WI38 (cell line): ENCODE measurements around the gene HMCN1.

Experiments
- H3K4me3 ChIP-seq: 2 replicates; pipeline ENCODE4 v1.5.1; 2011; ENCODE audit warnings: low read depth, mild to moderate bottlenecking, control low read depth, low read length
- TF ChIP-seq, protein P1 (sequence below): IDR thresholded peaks from 2 replicates; pipeline ENCODE4 v1.5.1; 2012; ENCODE audit warnings: low read depth, mild to moderate bottlenecking, control low read depth, low read length

HMCN1 gene

DNA sequence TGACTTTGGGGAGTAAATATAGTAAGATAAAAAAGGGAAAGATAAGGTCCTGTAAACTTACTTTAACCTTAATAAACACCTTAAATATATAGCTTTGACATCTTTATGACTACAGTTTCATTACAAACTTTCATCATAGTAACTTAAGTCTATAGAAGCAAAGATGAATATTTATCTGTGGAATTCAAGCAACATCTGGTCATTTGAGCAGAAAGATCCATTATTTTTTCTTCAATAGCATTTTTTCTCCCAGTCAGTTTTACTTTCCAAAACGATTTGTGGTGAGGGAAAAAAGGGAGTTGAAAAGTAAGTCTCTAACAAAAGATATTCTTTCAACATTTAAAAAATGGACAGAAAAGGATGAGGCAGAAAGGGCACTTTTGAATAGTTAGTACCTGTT, 69.0 kb downstream of the HMCN1 start:
- TF ChIP-seq, protein P1, sequence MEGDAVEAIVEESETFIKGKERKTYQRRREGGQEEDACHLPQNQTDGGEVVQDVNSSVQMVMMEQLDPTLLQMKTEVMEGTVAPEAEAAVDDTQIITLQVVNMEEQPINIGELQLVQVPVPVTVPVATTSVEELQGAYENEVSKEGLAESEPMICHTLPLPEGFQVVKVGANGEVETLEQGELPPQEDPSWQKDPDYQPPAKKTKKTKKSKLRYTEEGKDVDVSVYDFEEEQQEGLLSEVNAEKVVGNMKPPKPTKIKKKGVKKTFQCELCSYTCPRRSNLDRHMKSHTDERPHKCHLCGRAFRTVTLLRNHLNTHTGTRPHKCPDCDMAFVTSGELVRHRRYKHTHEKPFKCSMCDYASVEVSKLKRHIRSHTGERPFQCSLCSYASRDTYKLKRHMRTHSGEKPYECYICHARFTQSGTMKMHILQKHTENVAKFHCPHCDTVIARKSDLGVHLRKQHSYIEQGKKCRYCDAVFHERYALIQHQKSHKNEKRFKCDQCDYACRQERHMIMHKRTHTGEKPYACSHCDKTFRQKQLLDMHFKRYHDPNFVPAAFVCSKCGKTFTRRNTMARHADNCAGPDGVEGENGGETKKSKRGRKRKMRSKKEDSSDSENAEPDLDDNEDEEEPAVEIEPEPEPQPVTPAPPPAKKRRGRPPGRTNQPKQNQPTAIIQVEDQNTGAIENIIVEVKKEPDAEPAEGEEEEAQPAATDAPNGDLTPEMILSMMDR = no peak
- no peak overlapping the region for H3K4me3 ChIP-seq

DNA sequence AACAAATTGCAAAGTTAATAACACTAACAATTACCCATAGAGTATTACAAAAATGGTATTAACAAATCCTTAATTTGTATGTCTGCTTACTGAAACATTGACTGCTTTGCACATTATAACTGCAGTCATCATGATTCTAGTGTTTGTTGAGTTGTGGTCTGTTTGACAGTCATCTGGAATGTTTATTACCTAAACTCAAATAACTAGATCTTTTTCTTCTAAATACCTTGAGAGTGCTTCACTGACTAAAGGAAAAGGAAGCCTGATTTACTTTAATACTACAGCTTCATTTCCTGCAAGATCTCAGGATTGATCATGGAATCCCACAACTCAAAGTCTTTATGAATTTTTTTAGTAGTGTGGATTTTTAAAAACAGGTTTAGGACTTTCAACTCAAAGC, 70.0 kb downstream of the HMCN1 start:
- H3K4me3 ChIP-seq = no peak overlapping the region

DNA sequence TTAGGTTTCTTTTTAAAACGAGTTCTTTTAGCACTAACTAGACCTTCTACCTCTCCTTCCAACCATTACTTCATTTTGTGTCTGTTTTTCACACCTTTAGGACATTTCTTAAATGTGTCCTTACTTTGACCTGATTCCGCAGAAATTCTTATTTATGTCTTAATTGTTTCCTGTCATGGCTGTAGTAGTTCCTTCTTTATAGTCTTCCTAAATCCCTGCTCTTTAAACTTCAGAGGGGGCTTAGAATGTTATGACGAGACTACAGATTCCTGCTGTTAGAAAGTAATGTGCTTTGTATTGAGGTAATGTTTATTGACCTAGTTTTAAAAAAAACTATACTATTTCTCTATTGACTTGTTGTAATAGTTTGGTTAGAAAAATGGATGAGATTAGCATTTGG, 70.4 kb downstream of the HMCN1 start:
- TF ChIP-seq, protein P1 = no peak
- H3K4me3 ChIP-seq = no peak overlapping the region

More for the DNA sequence above, 70.0 kb downstream of the HMCN1 start:
- TF ChIP-seq, protein P1 = no peak

DNA sequence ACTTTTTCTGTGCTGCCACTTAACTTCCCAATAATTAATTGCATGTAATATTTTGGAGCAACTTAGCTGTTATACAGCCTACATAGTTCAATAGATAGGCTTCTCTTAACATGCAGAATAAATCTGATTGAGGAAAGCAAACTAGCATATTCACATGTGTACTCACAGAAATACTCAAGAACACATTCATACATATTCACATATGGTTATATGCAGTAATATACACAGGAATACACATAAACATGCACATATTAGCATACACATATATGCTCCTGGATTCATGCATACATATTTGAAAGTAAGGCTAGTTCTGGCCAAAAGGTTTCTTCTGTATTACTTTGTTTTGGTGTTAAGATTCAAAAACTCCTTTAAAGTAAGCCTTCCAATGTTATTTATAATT, 73.1 kb downstream of the HMCN1 start:
- TF ChIP-seq, protein P1 = no peak
- H3K4me3 ChIP-seq = no peak overlapping the region

DNA sequence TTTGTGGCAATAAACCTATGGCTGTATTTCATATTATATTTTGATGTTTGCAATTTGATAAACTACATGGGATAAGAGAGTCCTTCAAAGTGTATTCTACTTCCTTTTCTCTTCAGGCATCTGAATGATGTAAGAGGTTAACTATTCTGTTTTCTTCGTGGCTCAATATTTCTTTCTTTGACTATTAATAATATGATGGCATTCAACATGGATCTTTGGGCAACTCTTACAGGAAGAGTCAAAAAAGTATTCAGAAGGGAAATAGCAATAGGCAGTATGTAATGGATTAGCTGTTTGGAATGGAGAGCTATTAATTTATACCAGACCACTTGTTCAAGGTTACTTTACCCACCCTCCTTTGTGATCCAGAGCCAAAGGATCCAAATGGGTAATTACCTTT, 74.4 kb downstream of the HMCN1 start:
- TF ChIP-seq, protein P1 = no peak
- no peak overlapping the region for H3K4me3 ChIP-seq

DNA sequence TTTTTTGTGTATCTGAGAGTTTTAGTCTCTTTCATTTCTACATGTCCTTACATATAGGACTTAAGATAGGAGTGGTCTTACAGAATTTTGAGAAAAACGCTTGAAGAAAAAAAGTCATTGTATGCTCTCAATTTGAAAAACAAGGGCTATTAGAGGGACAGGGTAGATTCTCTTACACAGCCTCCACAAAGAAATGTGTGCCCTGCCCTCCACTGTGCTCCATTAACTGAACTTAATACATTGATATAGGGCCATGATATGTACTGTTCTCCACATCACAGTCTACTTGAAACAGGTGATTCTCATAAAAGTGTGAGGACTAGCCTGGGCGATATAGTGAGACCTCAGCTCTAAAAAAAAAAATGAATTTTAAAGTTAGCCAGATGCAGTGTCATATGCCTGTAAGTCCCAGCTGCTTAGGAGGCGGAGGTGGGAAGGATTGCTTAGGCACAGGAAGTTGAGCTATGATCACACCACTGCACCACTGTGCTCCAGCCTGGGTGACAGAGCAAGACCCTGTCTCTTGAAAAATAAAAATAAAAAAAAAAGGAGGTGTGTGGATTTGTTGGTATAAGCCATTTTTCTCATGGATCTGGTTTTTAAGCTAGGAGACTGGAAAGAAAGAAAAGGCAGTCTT, 77.0 kb downstream of the HMCN1 start:
- TF ChIP-seq, protein P1 = no peak
- no peak overlapping the region for H3K4me3 ChIP-seq

DNA sequence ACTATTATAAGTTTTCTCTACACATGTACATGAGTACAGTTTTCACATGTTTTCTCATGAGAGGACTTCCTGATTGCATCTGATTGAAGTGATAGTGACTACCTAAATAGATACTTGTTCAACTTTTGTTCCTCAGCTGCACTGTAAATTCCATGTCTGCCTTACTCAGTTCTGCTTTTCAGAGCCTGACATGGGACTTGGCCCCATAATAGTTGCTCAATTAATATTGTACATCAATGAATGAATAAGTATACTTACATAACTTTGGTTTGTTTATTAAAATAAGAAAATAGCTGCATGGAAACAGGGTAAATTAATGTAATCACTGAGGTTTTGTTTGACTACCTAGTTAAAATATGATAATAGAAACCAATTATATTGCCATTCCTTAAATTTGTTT, 78.7 kb downstream of the HMCN1 start:
- H3K4me3 ChIP-seq = no peak overlapping the region
- TF ChIP-seq, protein P1 = no peak
